GM18511 (cell line): ENCODE results near the gene CBX6.

Experiments used
- ATAC-seq: cut with Tn5 transposase; IDR thresholded peaks from one replicate; pipeline ENCODE4 v1.9.1; 2021; ENCODE audit warnings: mild to moderate bottlenecking, moderate library complexity; ENCODE audit not compliant: unreplicated experiment

Gene CBX6

GRCh38 chr22:38873469-38874411, 1.7 kb upstream of the CBX6 start:
- ATAC-seq, result no peak

- ATAC-seq, result no peak
Measured at GRCh38 chr22:38872831-38873248, 824 bp upstream of the CBX6 start.

- ATAC-seq, result peak; percentile 17
Measured at GRCh38 chr22:38871360-38872171, 450 bp downstream of the CBX6 start.

GRCh38 chr22:38870791-38871359, 1.1 kb downstream of the CBX6 start:
- ATAC-seq, result no peak

GRCh38 chr22:38870312-38870741, 1.7 kb downstream of the CBX6 start:
- ATAC-seq, result peak; percentile 38

GRCh38 chr22:38869663-38870062, 2.4 kb downstream of the CBX6 start:
- ATAC-seq, result no peak

- no peak for ATAC-seq
Measured at GRCh38 chr22:38868886-38869381, 3.1 kb downstream of the CBX6 start.

GRCh38 chr22:38868286-38868721, 3.7 kb downstream of the CBX6 start:
- ATAC-seq, result no peak

- no peak for ATAC-seq
Measured at GRCh38 chr22:38867471-38868285, 4.3 kb downstream of the CBX6 start.

GRCh38 chr22:38867124-38867455, 4.9 kb downstream of the CBX6 start:
- ATAC-seq, result no peak

GRCh38 chr22:38866399-38867123, 5.5 kb downstream of the CBX6 start:
- ATAC-seq, result no peak

- ATAC-seq, result no peak
Measured at GRCh38 chr22:38866024-38866398, 6.0 kb downstream of the CBX6 start.

- ATAC-seq, result no peak
Measured at GRCh38 chr22:38865201-38866023, 6.6 kb downstream of the CBX6 start.

GRCh38 chr22:38864361-38865191, 7.4 kb downstream of the CBX6 start:
- no peak for ATAC-seq

- ATAC-seq, result no peak
Measured at GRCh38 chr22:38863531-38864131, 8.4 kb downstream of the CBX6 start.

- ATAC-seq, result no peak
Measured at GRCh38 chr22:38862375-38863329, 9.4 kb downstream of the CBX6 start.

- ATAC-seq, result no peak
Measured at GRCh38 chr22:38861927-38862326, 10.1 kb downstream of the CBX6 start.
